Retinal pigment epithelial cell (primary cell): ENCODE data around the gene FANCG.

Experiments
- DNase-seq: peaks from one replicate; pipeline ENCODE4 v3.0.0-alpha.2; 2010; ENCODE audit warnings: low read depth
- H3K4me3 ChIP-seq: 2 replicates; pipeline ENCODE4 v1.5.1; 2011; ENCODE audit warnings: mild to moderate bottlenecking, low read length, control low read depth, moderate library complexity
- TF ChIP-seq, protein P1 (sequence below): conservative IDR thresholded peaks from 2 replicates; pipeline ENCODE4 v1.5.1; 2011; ENCODE audit warnings: low read depth, low read length, control low read depth, inconsistent platforms

FANCG gene

DNA sequence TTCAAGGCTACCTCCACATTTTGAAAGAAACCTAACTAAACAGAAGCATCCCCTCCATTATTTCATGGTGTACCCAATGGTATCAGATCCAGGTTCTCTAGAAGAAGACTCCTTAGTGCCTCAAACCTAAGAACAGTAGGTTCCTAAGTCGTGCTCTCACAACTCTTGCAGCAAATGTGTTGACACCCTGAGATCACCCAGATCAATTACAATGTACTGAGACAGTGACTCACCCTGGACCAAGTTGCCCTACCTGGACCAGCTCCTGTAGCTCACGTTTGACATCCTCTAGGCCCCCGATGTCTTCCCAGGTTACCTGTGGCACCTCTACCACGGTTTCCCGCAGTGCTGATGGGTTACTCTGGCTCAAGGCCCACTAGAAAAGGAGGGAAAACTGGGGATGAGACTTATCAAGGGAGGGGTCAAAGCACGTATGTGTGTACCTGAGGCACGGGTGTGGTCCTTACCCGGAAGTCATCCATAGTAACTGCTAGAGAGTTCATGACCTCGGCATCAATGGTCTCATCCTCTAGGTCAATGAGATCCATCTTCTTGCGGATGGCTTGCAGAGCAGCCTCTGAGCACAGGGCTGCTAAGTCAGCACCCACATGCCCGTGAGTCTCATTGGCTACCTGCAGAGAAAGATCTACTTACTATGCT lies 19.1 kb downstream of the FANCG start:
- TF ChIP-seq, protein P1, sequence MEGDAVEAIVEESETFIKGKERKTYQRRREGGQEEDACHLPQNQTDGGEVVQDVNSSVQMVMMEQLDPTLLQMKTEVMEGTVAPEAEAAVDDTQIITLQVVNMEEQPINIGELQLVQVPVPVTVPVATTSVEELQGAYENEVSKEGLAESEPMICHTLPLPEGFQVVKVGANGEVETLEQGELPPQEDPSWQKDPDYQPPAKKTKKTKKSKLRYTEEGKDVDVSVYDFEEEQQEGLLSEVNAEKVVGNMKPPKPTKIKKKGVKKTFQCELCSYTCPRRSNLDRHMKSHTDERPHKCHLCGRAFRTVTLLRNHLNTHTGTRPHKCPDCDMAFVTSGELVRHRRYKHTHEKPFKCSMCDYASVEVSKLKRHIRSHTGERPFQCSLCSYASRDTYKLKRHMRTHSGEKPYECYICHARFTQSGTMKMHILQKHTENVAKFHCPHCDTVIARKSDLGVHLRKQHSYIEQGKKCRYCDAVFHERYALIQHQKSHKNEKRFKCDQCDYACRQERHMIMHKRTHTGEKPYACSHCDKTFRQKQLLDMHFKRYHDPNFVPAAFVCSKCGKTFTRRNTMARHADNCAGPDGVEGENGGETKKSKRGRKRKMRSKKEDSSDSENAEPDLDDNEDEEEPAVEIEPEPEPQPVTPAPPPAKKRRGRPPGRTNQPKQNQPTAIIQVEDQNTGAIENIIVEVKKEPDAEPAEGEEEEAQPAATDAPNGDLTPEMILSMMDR = no peak
- no peak for DNase-seq

DNA sequence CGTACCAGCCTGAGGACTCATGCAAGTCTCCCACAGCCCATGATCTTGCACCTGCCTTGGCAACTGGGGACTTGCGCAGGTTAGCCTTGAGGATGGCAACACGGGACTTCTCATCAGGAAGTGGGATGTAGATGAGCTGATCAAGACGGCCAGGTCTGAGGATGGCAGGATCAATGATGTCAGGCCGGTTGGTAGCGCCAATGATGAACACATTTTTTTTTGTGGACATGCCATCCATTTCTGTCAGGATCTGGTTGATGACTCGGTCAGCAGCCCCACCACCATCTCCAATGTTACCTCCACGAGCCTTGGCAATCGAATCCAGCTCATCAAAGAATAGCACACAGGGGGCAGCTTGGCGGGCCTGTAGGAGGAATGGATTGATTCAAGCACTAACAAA lies 20.3 kb downstream of the FANCG start:
- no peak overlapping the region for H3K4me3 ChIP-seq
- TF ChIP-seq, protein P1 = no peak
- no peak for DNase-seq

More for the DNA sequence above, 19.1 kb downstream of the FANCG start:
- H3K4me3 ChIP-seq = no peak overlapping the region

DNA sequence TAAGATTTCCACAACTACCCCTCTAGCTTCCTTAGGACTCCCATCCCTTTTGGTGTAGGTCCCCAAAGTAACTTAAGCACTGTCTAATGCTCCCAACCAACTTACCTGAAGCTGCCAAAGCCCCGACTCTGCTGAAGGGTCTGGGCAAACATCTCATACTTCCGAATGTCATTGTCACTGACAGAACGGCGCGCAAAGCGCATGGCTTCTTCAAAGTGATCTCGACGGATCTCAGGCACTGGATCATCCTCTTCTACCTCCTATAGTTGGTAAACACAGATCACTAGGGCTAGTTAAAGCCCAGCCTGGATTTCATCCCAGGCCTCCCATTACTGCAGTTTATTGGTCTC lies 22.5 kb downstream of the FANCG start:
- no peak for DNase-seq
- H3K4me3 ChIP-seq = no peak overlapping the region
- TF ChIP-seq, protein P1 = no peak

DNA sequence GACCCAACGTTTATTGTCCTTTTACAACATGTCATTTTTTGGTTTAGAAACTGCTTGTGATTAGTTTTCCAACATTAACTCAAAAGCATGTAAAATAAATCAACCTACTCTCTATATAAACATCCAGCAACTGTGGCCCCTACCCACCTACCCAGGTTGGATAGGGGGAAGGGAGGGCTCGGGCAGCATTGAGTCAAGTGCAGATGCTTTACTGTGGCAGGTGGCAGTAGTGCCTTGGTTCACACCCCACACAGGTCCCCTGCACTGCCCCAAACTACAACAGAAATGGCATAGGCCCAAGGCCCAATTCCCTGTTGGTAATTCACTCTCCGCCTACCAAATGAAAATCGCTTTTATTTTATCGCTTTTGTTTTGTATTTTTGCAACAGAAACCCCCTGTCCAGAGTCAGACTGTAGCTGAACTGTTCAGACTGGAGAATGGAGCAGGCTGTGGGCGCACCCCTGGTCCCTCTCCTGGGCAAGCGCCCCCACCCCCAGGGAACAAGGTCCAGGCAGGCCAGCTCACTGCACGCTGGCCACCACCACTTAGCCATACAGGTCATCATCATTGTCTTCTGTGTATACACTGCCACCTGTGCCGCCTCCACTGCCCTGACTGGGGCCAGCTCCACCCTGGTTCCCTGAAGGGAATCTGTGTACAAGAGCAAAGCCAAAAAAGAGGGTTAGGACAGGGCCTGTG lies 23.0 kb downstream of the FANCG start:
- DNase-seq = no peak
- TF ChIP-seq, protein P1 = no peak
- no peak overlapping the region for H3K4me3 ChIP-seq

DNA sequence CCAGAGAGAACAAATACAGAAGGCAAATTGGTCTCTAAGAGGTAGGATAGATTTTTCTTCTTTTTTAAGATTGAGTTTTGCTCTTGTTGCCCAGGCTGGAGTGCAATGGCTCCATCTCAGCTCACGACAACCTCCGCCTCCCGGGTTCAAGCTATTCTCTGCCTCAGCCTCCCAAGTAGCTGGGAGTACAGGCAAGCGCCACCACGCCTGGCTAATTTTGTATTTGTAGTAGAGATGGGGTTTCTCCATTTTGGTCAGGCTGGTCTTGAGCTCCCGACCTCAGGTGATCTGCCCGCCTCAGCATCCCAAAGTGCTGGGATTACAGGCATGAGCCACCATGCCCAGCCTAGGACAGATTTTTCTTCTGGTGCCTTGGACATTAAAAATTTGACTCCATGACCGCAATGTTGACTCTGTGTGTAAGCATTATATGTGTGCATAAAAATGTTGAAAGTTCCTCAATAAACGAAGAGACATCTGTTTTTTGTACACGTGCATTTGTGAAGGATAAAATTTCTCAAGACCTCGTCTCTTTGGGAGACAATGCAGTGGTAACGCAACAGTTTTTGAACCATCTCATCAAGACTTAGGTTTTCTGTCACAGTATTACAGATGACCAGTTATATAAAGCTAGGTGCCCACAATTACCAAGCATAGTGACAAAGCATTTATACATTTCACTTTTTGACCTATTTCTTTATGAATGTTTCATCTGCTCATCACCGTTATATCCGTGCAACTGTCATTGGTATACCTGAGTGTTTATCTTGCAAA lies 24.7 kb downstream of the FANCG start:
- no peak overlapping the region for H3K4me3 ChIP-seq
- no peak for DNase-seq
- TF ChIP-seq, protein P1 = no peak

DNA sequence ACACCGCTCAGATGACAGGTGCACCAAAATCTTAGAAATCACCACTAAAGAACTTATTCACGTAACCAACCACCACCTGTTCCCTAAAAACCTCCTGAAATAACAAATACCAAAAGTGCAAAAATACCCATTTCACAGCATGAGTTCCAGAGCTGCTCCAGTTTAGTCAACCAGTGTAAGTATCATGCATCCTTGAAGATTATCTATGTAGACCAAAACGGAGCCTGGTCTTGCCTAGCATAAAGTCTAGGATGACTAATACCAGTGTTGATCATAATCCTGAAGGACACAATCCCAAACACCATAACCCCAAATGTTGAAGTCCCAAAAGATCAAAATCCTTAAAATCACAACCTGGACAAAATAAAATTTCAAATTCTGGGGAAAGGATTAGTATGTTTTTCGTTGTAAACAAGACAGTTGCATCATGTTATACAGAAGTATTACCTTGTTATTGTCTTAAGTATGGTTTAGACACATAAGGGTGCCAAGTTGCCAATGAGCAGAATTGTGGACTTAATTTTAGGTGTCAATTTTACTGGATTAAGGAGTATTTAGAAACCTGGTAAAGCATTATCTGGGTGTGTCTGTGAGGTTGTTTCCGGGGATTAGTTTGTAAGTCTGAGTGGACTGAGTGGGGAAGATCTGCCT lies 25.4 kb downstream of the FANCG start:
- no peak for DNase-seq
- no peak overlapping the region for H3K4me3 ChIP-seq
- TF ChIP-seq, protein P1 = no peak
